Endothelial cell of umbilical vein (primary cell): ENCODE measurements around the gene MBD5. TPM values are rescaled to one million over a fixed set of nuclear protein-coding genes. Genes with fewer than 3 reads are reported as not detected.

ENCODE experiments used
- BruUV-seq: library from RNA; stranded (reverse); fragments of 400-500 nt; replicated peaks from 2 replicates; lab custom pipeline; 2021; lab: Mats Ljungman, UMichigan
- CTCF ChIA-PET: fragments of 300-600, 350-600 bp; sonication (Branson Sonifier 250); formaldehyde crosslinking; loops from one replicate; lab custom pipeline; 2021; ENCODE audit warnings: antibody characterized with exemption, inconsistent platforms; lab: Charles Lee
- POLR2A ChIA-PET: fragments of 300-600, 350-600 bp; sonication (Branson Sonifier 250); formaldehyde crosslinking; loops from one replicate; lab custom pipeline; 2021; ENCODE audit warnings: antibody characterized with exemption, inconsistent platforms; lab: Charles Lee
- DNase-seq: peaks from one replicate; pipeline ENCODE4 v3.0.0-alpha.2; 2011; ENCODE audit warnings: low read depth, low spot score
- FAIRE-seq: peaks from 2 replicates; lab custom pipeline; 2011; peaks lifted over from hg19 to GRCh38; lab: Jason Lieb, UNC
- H2AFZ ChIP-seq: 2 replicates; pipeline ENCODE4 v1.6.0; 2012; ENCODE audit warnings: low read depth, low read length, control low read depth, inconsistent platforms
- H3K27ac ChIP-seq: 2 replicates; pipeline ENCODE4 v1.5.1; 2011; ENCODE audit warnings: low read depth, mild to moderate bottlenecking, control low read depth, low read length, moderate library complexity; ENCODE audit not compliant: insufficient read depth
- H3K27me3 ChIP-seq, 2 experiments: 2 replicates each; pipeline versions ENCODE4 v1.6.0 to v1.6.1; 2011; ENCODE audit warnings: low read length in 2 of 2, mixed read lengths in 1 of 2; ENCODE audit not compliant: control insufficient read depth in 2 of 2, insufficient read depth in 2 of 2
- H3K36me3 ChIP-seq, 2 experiments: 2 replicates in 1 of 2; 3 replicates in 1 of 2; pipeline ENCODE4 v1.5.1; 2011; ENCODE audit warnings: low read length in 2 of 2, mild to moderate bottlenecking in 1 of 2, moderate library complexity in 1 of 2; ENCODE audit not compliant: control insufficient read depth in 2 of 2, insufficient read depth in 2 of 2; ENCODE audit errors: extremely low read depth in 1 of 2
- H3K4me1 ChIP-seq: 3 replicates; pipeline ENCODE4 v1.5.1; 2011; ENCODE audit warnings: mild to moderate bottlenecking, low read length; ENCODE audit not compliant: control insufficient read depth, insufficient read depth; ENCODE audit errors: extremely low read depth
- H3K4me2 ChIP-seq: 2 replicates; pipeline ENCODE4 v1.6.1; 2011; ENCODE audit warnings: low read length, control low read depth, mixed read lengths; ENCODE audit not compliant: insufficient read depth
- H3K4me3 ChIP-seq, 3 experiments: fragments of 200-600 bp in 1 of 3; sonication (generic), shearing (Covaris generic) in 1 of 3; replicated peaks in 1 of 3; 2 replicates each; pipeline ENCODE4 v1.5.1; 2011 to 2016; ENCODE audit warnings: control low read depth in 3 of 3, low read length in 3 of 3, mild to moderate bottlenecking in 2 of 3, inconsistent platforms in 1 of 3, low read depth in 1 of 3, moderate library complexity in 1 of 3; ENCODE audit not compliant: insufficient read depth in 1 of 3
- H3K79me2 ChIP-seq: 2 replicates; pipeline ENCODE4 v1.6.0; 2012; ENCODE audit warnings: low read length, inconsistent platforms; ENCODE audit not compliant: control insufficient read depth, insufficient read depth
- H3K9ac ChIP-seq: replicated peaks from 2 replicates; pipeline ENCODE3; 2011; ENCODE audit warnings: low read length, control low read depth; ENCODE audit not compliant: insufficient read depth; ENCODE audit errors: extremely low read depth
- H3K9me1 ChIP-seq: replicated peaks from 3 replicates; pipeline ENCODE4 v1.6.0; 2011; ENCODE audit warnings: mild to moderate bottlenecking, low read length; ENCODE audit not compliant: control insufficient read depth, insufficient read depth; ENCODE audit errors: extremely low read depth
- H3K9me3 ChIP-seq: replicated peaks from 2 replicates; pipeline ENCODE4 v1.5.1; 2012; ENCODE audit warnings: low read length, inconsistent platforms; ENCODE audit not compliant: control insufficient read depth, insufficient read depth
- H4K20me1 ChIP-seq: replicated peaks from 2 replicates; pipeline ENCODE3; 2011; ENCODE audit warnings: mild to moderate bottlenecking, low read length; ENCODE audit not compliant: control insufficient read depth, insufficient read depth; ENCODE audit errors: extremely low read depth
- CTCF ChIP-seq, 2 donors: IDR thresholded peaks; 1 replicate in 1 of 2; 2 replicates in 1 of 2; pipeline ENCODE4 v1.5.1; 2011; ENCODE audit warnings: low read length in 2 of 2, mild to moderate bottlenecking in 2 of 2, moderate library complexity in 2 of 2, control low read depth in 1 of 2, inconsistent platforms in 1 of 2, low read depth in 1 of 2; ENCODE audit not compliant: insufficient read depth in 1 of 2; ENCODE audit errors: extremely low read depth in 1 of 2
- EZH2 ChIP-seq: IDR thresholded peaks from 2 replicates; pipeline ENCODE4 v1.6.1; 2012; ENCODE audit warnings: borderline replicate concordance, low read depth, mild to moderate bottlenecking, moderate library complexity, low read length, inconsistent platforms; ENCODE audit not compliant: severe bottlenecking
- FOS ChIP-seq: IDR thresholded peaks from 2 replicates; pipeline ENCODE4 v1.6.1; 2011; ENCODE audit warnings: mild to moderate bottlenecking, low read length, moderate library complexity, borderline replicate concordance; ENCODE audit not compliant: insufficient read depth
- GATA2 ChIP-seq: IDR thresholded peaks from 2 replicates; pipeline ENCODE4 v1.7.0; 2011; ENCODE audit warnings: low read depth, mild to moderate bottlenecking, moderate library complexity, mixed read lengths, low read length; ENCODE audit not compliant: insufficient read length, insufficient read depth
- JUN ChIP-seq: IDR thresholded peaks from 2 replicates; pipeline ENCODE4 v1.6.1; 2011; ENCODE audit warnings: borderline replicate concordance, low read depth; ENCODE audit not compliant: insufficient read length, insufficient read depth
- MAX ChIP-seq: IDR thresholded peaks from 2 replicates; pipeline ENCODE4 v1.6.1; 2011; ENCODE audit not compliant: insufficient read depth, insufficient read length
- MYC ChIP-seq: IDR thresholded peaks from one replicate; pipeline ENCODE4 v1.6.1; 2011; ENCODE audit warnings: mild to moderate bottlenecking, low read depth, low read length
- POLR2A ChIP-seq: IDR thresholded peaks from 2 replicates; pipeline ENCODE4 v1.6.1; 2012; ENCODE audit warnings: low read depth, mild to moderate bottlenecking, control low read depth, low read length
- POLR2AphosphoS5 ChIP-seq: IDR thresholded peaks from 2 replicates; pipeline ENCODE4 v1.6.1; 2012; ENCODE audit warnings: low read depth, mild to moderate bottlenecking, control low read depth, low read length, moderate library complexity; ENCODE audit not compliant: insufficient read depth
- dilution Hi-C: fragments of 300-500 bp; cut with MboI; formaldehyde crosslinking; loops from one replicate; pipeline ENCODE4 v1.15.0; 2019; ENCODE audit warnings: low sequenced_read_pairs; ENCODE audit not compliant: extremely low pct_ligation_motif_present
- intact Hi-C: fragments of 100-400 bp; cut with micrococcal nuclease; formaldehyde crosslinking; loops from one replicate; pipeline ENCODE4 v1.10.0; 2022
- polyA plus RNA-seq, 4 experiments: library from polyadenylated mRNA; depleted of rRNA in 3 of 4; stranded (reverse) in 3 of 4; unstranded in 1 of 4; fragments of >200 nt; gene quantifications; 2 replicates each; pipeline versions ENCODE4 v1.2.1 to v1.2.3, GENCODE V29; 2011 to 2012; ENCODE audit warnings: missing spikeins in 1 of 4
- total RNA-seq: library from RNA; stranded (reverse); gene quantifications from 2 replicates; pipeline ENCODE4 v1.2.3, GENCODE V29; 2021

The MBD5 gene
- total and polyA plus RNA-seq, 2 donors (not counting 3 experiments of a cell fraction or from before 2014, with no cell fraction given), result 11.3 to 37.0 TPM

- no peak for TF ChIP-seq EZH2
- TF ChIP-seq FOS, result no peak
- no peak for TF ChIP-seq POLR2A
- TF ChIP-seq GATA2, result no peak
- no peak for TF ChIP-seq MYC
- no peak for TF ChIP-seq CTCF (IDR thresholded peaks at IDR 0.05; ENCODE audit: extremely low read depth in 1 of 2, insufficient read depth in 1 of 2, low read depth in 1 of 2, low read length in 2 of 2)
- TF ChIP-seq MAX, result no peak
- TF ChIP-seq JUN, result no peak
- no peak for TF ChIP-seq POLR2AphosphoS5
- Histone ChIP-seq H3K36me3 (no peaks in the 10 kb centered on the region), H3K27me3 (no peaks in the 10 kb centered on the region), H3K4me3 (no peak overlapping the region), H3K27ac (no peak overlapping the region), H3K9me1 (no peaks in the 10 kb centered on the region), H3K79me2 (no peaks in the 10 kb centered on the region), H3K9ac (no peak overlapping the region), H2AFZ (no peak overlapping the region), H3K4me2 (no peak overlapping the region), H3K9me3 (no peaks in the 10 kb centered on the region), H3K4me1 (no peaks in the 10 kb centered on the region), H4K20me1 (no peaks in the 10 kb centered on the region)
- intact Hi-C loops, result no loop called here
- no TSS peak for BruUV-seq
- ChIA-PET CTCF (no interaction called here), POLR2A (no interaction called here)
- FAIRE-seq (no peak), DNase-seq (no peak)
- dilution Hi-C loops, result no loop called here
These were observed 147.0 kb downstream of the MBD5 start for GRCh38 chr2:148167855-148168254.
